Left cardiac atrium (tissue), 4 donors: ENCODE data around the gene NQO2. TPM values are rescaled to one million over a fixed set of nuclear protein-coding genes. Genes with fewer than 3 reads are reported as not detected.
"Not testable (repeated sequence)": the region's sequence is repeated elsewhere in the genome, so short reads cannot be mapped to it uniquely, and the experiment has no call there.

Experiments used
- ATAC-seq, 2 donors: fragments of 200-7000 bp; cut with Tn5 transposase; one replicate each; pipeline ENCODE4 v1.9.1; 2020; ENCODE audit warnings: mild to moderate bottlenecking in 2 of 2, moderate library complexity in 2 of 2
- DNase-seq: peaks from one replicate; pipeline ENCODE4 v3.0.0-alpha.2; 2020
- intact Hi-C, 2 donors: fragments of 100-400 bp; cut with DNase I; formaldehyde crosslinking; loops; one replicate each; pipeline versions ENCODE4 v1.14.1 to v1.15.1; 2022 to 2023
- total RNA-seq, 2 donors: library from RNA; stranded (reverse); fragmentation: NEBNext Ultra II Directional; extraction: Animal tissue kit (Norgen Biotek cat#: 25700); gene quantifications; one replicate each; pipeline ENCODE4 v1.2.1, GENCODE V29; 2021
- donor health status: DM: no; HTN: yes; CAD: no.
- donor health status: DM: no; HTN: yes; CAD: no; lungs with severe emphysema.
- donor health status: DM: yes; HTN: yes; CAD: no.
- donor health status: Dilated cardiomyopathy.

NQO2 gene
- total RNA-seq, 2 donors from 2014 or later: 46.2 to 53.8 TPM

DNA sequence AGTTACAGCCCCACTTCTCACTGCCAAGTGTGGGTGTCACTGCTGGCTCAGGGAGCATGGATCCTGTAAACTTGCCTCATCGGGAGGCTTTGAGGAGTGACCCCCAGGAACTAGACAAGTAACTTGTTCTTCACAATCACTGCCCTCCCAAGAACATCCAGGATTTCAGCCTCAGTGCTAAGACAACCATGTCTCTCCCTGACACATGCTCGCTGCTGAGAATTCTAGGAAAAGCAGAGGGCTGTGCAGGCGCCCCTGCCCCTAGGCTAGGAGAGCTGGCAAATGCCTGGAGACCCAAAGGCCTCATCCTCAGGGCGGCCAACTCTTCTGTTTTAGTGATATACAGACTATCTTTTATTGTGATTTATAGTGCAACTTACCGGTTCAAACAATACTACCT lies 3.5 kb downstream of the NQO2 start:
- DNase-seq, intact Hi-C loops, ATAC-seq: not testable (repeated sequence)

- no peak for DNase-seq
- ATAC-seq: no peak
- intact Hi-C loops: no loop called here
Measured at GRCh38 chr6:3005077-3005476, 5.4 kb downstream of the NQO2 start.

DNA sequence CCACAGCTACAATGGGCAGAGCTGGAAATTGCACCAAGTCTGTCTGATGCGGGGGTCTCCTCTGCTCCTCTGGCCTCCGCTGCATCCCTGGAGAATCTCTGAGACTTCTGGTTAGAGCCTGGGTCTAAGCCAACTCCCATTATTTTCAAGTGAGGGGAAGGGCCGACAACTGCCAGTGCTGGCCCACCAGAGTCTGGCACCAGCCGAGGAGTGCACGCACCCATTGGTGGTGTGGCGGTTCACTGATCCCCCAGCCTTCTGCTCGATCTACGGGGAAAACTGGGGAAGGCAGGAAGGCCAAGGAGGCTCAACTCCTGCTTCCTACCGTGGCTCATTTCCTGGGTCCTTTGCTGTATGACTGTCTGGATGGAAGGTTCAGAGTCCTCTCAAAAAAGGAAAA lies 6.2 kb downstream of the NQO2 start:
- ATAC-seq (no peak), DNase-seq (no peak)
- intact Hi-C loops: no loop called here

- intact Hi-C loops: no loop called here
- DNase-seq (no peak), ATAC-seq (no peak)
Measured at GRCh38 chr6:3006476-3006875, 6.8 kb downstream of the NQO2 start.

GRCh38 chr6:3007571-3007970 lies 7.9 kb downstream of the NQO2 start:
- ATAC-seq (no peak), DNase-seq (no peak)
- intact Hi-C loops: no loop called here

- intact Hi-C loops, ATAC-seq, DNase-seq: not testable (repeated sequence)
Measured at GRCh38 chr6:3008712-3009265, 9.1 kb downstream of the NQO2 start.

DNA sequence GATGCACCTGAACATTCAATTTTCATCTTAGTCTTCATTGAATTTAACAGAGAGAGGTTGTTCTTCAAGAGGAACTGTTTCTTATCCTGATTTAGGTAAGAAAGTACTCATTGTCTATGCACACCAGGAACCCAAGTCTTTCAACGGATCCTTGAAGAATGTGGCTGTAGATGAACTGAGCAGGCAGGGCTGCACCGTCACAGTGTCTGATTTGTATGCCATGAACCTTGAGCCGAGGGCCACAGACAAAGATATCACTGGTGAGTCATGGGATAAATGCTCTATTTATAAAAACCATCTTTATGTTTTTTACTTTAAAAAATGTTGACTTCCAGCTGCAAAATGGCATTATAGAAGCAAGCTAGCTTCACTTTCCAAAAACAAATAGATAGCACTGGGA lies 10.2 kb downstream of the NQO2 start:
- DNase-seq (no peak), ATAC-seq (no peak)
- intact Hi-C loops: loop anchor here in 1 of 2 donors (5.0 kb wide), 1 partner anchor 37 kb away; no protein-coding TSS in a partner anchor

GRCh38 chr6:3011158-3011557 lies 11.5 kb downstream of the NQO2 start:
- ATAC-seq (no peak), DNase-seq (no peak)
- intact Hi-C loops: loop anchor here in 1 of 2 donors (5.0 kb wide), 1 partner anchor 36 kb away; no protein-coding TSS in a partner anchor

DNA sequence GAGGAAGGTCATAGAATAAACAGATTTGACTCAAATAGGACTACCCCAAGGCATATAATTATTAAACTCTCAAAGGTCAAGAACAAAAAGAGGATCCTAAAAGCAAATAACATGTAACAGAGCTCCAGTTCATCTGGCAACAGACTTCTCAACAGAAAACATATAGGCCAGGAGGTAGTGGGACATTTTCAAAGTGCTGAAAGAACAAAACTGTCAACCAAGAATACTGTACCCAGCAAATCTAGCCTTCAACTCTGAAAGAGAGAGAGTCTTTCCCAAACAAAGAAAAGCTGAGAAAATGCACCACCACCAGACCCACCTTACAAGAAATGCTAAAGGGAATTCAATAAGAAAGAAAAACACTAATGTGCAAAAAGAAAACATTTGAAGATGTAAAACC lies 11.9 kb downstream of the NQO2 start:
- no peak for DNase-seq
- no peak for ATAC-seq
- intact Hi-C loops: loop anchor here in 1 of 2 donors (5.0 kb wide), 1 partner anchor 36 kb away; no protein-coding TSS in a partner anchor

DNA sequence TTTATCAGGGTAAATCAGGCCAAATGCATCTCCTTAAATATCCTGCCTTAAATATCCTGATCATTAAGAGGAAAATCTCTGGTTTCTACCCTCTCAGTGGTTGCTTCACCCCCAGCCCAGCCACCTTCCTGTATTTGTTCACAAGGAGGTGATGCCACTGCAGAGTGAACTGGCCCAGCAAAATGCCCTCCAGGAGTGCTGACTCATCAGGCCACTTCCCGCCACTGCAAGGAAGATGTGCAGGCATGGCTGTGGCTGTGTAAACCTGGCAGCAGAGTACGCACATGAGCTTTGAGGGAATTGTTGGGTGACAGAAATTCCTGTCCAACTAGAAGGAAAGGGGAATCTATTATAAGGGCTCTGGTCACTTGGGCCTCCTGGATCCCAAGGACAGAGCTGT lies 13.8 kb downstream of the NQO2 start:
- peak; percentile 63 for ATAC-seq
- intact Hi-C loops: loop anchor here in 1 of 2 donors (5.0 kb wide), 1 partner anchor 34 kb away; no protein-coding TSS in a partner anchor
- DNase-seq: no peak

DNA sequence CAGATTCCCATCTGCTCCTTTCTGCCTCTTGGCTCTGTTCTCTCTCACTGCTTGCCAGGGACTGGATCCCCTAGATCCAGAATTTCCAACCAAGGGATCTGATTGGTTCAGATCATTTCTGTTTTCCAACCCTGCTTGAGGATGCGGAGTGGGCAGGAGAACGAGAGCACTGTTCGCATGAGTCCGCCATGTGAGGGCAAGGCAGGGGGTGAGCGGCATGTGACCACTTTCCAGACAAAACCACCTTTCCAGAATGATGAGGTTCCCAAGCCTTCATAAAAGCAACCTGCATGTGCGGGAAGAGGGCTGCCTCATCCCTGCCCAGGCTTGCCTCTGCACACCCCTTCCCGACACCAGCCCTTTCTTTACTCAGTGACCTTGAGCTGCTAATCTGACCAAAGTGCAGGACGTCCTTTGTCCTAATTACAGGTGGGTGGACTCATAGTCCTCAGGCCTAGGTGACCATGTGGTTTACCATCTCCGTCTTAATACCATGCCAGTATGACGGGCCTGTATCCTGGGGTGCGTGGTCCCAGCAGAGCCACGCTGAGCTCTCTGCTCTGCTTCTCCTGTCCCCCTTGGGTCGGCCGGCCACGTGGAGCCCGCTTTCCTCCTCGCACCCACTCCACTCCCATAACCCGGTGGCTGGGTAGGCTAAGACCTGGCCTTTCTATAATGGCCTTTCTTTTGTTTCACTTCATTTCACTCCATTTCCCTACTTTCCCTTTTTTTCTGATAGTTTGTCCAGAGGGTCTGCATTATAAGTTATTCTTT lies 14.4 kb downstream of the NQO2 start:
- no peak for ATAC-seq
- intact Hi-C loops: loop anchor here in 1 of 2 donors (5.0 kb wide), 1 partner anchor 33 kb away; no protein-coding TSS in a partner anchor
- DNase-seq: no peak

- intact Hi-C loops: loop anchor here in 1 of 2 donors (5.0 kb wide), 1 partner anchor 33 kb away; no protein-coding TSS in a partner anchor
- DNase-seq (no peak), ATAC-seq (no peak)
Measured at GRCh38 chr6:3014675-3015066, 15.0 kb downstream of the NQO2 start.

DNA sequence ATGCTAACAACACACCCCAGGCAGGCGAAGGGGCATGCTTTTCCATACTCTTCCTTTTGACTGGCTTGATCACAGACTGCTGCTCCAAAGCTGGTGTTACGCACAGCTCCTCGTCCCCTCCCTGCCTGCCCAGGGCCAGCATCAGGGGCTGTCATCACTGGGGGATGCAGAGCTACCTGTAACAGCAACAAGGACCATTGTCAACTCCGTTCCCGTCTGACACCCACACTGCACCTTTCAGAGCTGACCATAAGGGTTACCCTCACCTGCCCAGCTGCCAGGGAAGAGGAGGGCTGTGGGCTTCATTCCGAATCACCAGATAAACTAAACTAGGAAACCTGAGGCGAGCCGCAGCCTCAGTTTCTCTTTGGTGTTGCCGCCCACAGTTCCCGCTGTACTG lies 15.4 kb downstream of the NQO2 start:
- no peak for ATAC-seq
- no peak for DNase-seq
- intact Hi-C loops: no loop called here

- ATAC-seq: no peak
- intact Hi-C loops: no loop called here
- DNase-seq: no peak
Measured at GRCh38 chr6:3016473-3017280, 17.0 kb downstream of the NQO2 start.

DNA sequence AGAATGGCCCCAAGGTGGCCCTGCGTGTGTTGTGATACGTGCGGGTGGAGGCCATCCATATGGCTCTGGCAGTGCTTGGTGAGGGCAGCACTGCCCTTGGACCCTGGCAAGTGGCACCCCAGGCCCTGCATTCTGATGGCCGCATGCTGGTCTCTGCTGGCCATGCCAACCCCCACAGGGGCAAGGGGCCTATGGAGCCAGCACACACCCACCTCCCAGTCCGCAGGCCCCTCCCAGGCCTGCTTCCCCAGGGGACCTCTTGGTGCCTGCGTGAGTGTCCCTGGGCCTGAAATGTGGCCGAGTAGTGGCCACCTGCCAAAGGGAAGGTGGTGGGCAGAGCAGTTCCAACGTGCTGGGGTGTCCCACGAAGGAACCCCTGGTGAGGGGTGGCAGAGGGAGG lies 17.6 kb downstream of the NQO2 start:
- intact Hi-C loops: no loop called here
- ATAC-seq (no peak), DNase-seq (no peak)

GRCh38 chr6:3019065-3019464 lies 19.4 kb downstream of the NQO2 start:
- intact Hi-C loops: no loop called here
- no peak for ATAC-seq
- no peak for DNase-seq

GRCh38 chr6:3019749-3020320 lies 20.1 kb downstream of the NQO2 start:
- intact Hi-C loops: no loop called here
- no peak for DNase-seq
- no peak for ATAC-seq

- intact Hi-C loops, ATAC-seq, DNase-seq: not testable (repeated sequence)
Measured at GRCh38 chr6:3020976-3021598, 21.4 kb downstream of the NQO2 start.
